Measurements from ENCODE around the gene PLXNA1. TPM values are rescaled to one million over a fixed set of nuclear protein-coding genes. Genes with fewer than 3 reads are reported as not detected.

PLXNA1 gene
- total RNA-seq, 3 donors from 2014 or later (not counting 1 experiment from before 2014, with no cell fraction given): 2.5 to 4.3 (median 2.8) TPM

GRCh38 chr3:126986001-126986400 is 3.1 kb downstream of the PLXNA1 start:
- H3K4me1 Mint-ChIP-seq: peaks cover 0 to 13% of the 10 kb centered on the region in 2 donors

GRCh38 chr3:126987129-126987528 is 4.2 kb downstream of the PLXNA1 start:
- TF ChIP-seq CTCF (IDR thresholded peaks at IDR 0.05): no peak
- H3K9me3 Mint-ChIP-seq: no peaks in the 10 kb centered on the region
- DNase-seq: no peak
- peaks cover 0 to 6% of the 10 kb centered on the region in 2 donors for H3K4me1 Mint-ChIP-seq
- Histone ChIP-seq H3K27me3 (ENCODE audit: control insufficient read depth, insufficient read depth, low read length) (peaks cover 3% of the 10 kb centered on the region), H3K4me1 (ENCODE audit: control insufficient read depth, insufficient read depth, low read length) (peaks cover 15% of the 10 kb centered on the region), H3K36me3 (ENCODE audit: control insufficient read depth, insufficient read depth, low read length) (no peaks in the 10 kb centered on the region), H3K9me3 (ENCODE audit: control insufficient read depth, insufficient read depth, low read length) (no peaks in the 10 kb centered on the region), H3K4me3 (ENCODE audit: low read length) (no peak overlapping the region), H3K27ac (ENCODE audit: low read length) (no peak overlapping the region)
- intact Hi-C loops (cut with micrococcal nuclease): loop anchor here (10.0 kb wide), 1 partner anchor 282 kb away; the partner anchor contains the start of gene CHCHD6
- H3K4me3 Mint-ChIP-seq: no peak overlapping the region
- H3K27ac Mint-ChIP-seq: peak overlapping the region in 1 of 2 donors; percentile 48
- no peaks in the 10 kb centered on the region for H3K36me3 Mint-ChIP-seq
- no peak for ATAC-seq
- H3K27me3 Mint-ChIP-seq (ENCODE audit: low read depth in 2 of 2): peaks cover 0 to 3% of the 10 kb centered on the region in 2 donors
- 83% methylated on average over 4 of the region's 4 CpGs for WGBS (ENCODE audit: insufficient coverage)

More at GRCh38 chr3:126986001-126986400, 3.1 kb downstream of the PLXNA1 start:
- no peak overlapping the region for H3K4me3 ChIP-seq (ENCODE audit: low read length)
- TF ChIP-seq CTCF (IDR thresholded peaks at IDR 0.05): no peak
- Mint-ChIP-seq H3K27me3 (ENCODE audit: low read depth in 2 of 2) (peaks cover 0 to 3% of the 10 kb centered on the region in 2 donors), H3K4me3 (no peak overlapping the region), H3K9me3 (no peaks in the 10 kb centered on the region), H3K36me3 (no peaks in the 10 kb centered on the region), H3K27ac (no peak overlapping the region)
- H3K9me3 ChIP-seq (ENCODE audit: control insufficient read depth, insufficient read depth, low read length): no peaks in the 10 kb centered on the region
- intact Hi-C loops (cut with micrococcal nuclease): loop anchor here (10.0 kb wide), 1 partner anchor 281 kb away; the partner anchor contains the start of gene CHCHD6
- DNase-seq: no peak
- WGBS (ENCODE audit: insufficient coverage): 89% methylated on average over 9 of the region's 9 CpGs
- ATAC-seq: no peak
- H3K36me3 ChIP-seq (ENCODE audit: control insufficient read depth, insufficient read depth, low read length): no peaks in the 10 kb centered on the region
- H3K27me3 ChIP-seq (ENCODE audit: control insufficient read depth, insufficient read depth, low read length): peaks cover 3% of the 10 kb centered on the region
- no peak overlapping the region for H3K27ac ChIP-seq (ENCODE audit: low read length)
- peaks cover 22% of the 10 kb centered on the region for H3K4me1 ChIP-seq (ENCODE audit: control insufficient read depth, insufficient read depth, low read length)

- Mint-ChIP-seq H3K9me3 (no peaks in the 10 kb centered on the region), H3K27me3 (ENCODE audit: low read depth in 2 of 2) (no peaks in the 10 kb centered on the region), H3K27ac (peak overlapping the region in 1 of 2 donors; percentile 48), H3K4me3 (no peak overlapping the region), H3K4me1 (peaks cover 0 to under 1% of the 10 kb centered on the region in 2 donors), H3K36me3 (no peaks in the 10 kb centered on the region)
- no peak overlapping the region for H3K27ac ChIP-seq (ENCODE audit: low read length)
- H3K36me3 ChIP-seq (ENCODE audit: control insufficient read depth, insufficient read depth, low read length): no peaks in the 10 kb centered on the region
- DNase-seq (no peak), ATAC-seq (no peak)
- no peak overlapping the region for H3K4me3 ChIP-seq (ENCODE audit: low read length)
- intact Hi-C loops (cut with micrococcal nuclease): loop anchor here (10.0 kb wide), 1 partner anchor 283 kb away; the partner anchor contains the start of gene CHCHD6
- H3K27me3 ChIP-seq (ENCODE audit: control insufficient read depth, insufficient read depth, low read length): peaks cover 3% of the 10 kb centered on the region
- TF ChIP-seq CTCF (IDR thresholded peaks at IDR 0.05): no peak
- H3K9me3 ChIP-seq (ENCODE audit: control insufficient read depth, insufficient read depth, low read length): no peaks in the 10 kb centered on the region
- WGBS (ENCODE audit: insufficient coverage): 94% methylated on average over 8 of the region's 8 CpGs
- peaks cover 10% of the 10 kb centered on the region for H3K4me1 ChIP-seq (ENCODE audit: control insufficient read depth, insufficient read depth, low read length)
These were observed 4.7 kb downstream of the PLXNA1 start for GRCh38 chr3:126987596-126987995.
